GM19239 (cell line): ENCODE results near the gene NIFK.
"Not testable (repeated sequence)": the region's sequence is repeated elsewhere in the genome, so short reads cannot be mapped to it uniquely, and the experiment has no call there.

ENCODE experiments used
- DNase-seq: peaks from one replicate; pipeline ENCODE4 v3.0.0; 2011; ENCODE audit warnings: low spot score; ENCODE audit not compliant: insufficient read length
- FAIRE-seq: peaks from 2 replicates; lab custom pipeline; 2011; peaks lifted over from hg19 to GRCh38; lab: Jason Lieb, UNC

The NIFK gene

GRCh38 chr2:121735518-121736074 is 1.1 kb downstream of the NIFK start:
- FAIRE-seq = peak; percentile 33

GRCh38 chr2:121734544-121734943 is 2.1 kb downstream of the NIFK start:
- not testable (repeated sequence) for DNase-seq, FAIRE-seq

More at GRCh38 chr2:121735518-121736074, 1.1 kb downstream of the NIFK start:
- DNase-seq = no peak

GRCh38 chr2:121731366-121731765 is 5.3 kb downstream of the NIFK start:
- no peak for FAIRE-seq
- no peak for DNase-seq

GRCh38 chr2:121727950-121728349 is 8.7 kb downstream of the NIFK start:
- no peak for FAIRE-seq

GRCh38 chr2:121727332-121727731 is 9.3 kb downstream of the NIFK start:
- FAIRE-seq (no peak), DNase-seq (no peak)

More at GRCh38 chr2:121727950-121728349, 8.7 kb downstream of the NIFK start:
- DNase-seq = no peak

- DNase-seq = no peak
- no peak for FAIRE-seq
Observed at GRCh38 chr2:121723316-121723715, 13.4 kb downstream of the NIFK start.

GRCh38 chr2:121722479-121722878 is 14.2 kb downstream of the NIFK start:
- DNase-seq (no peak), FAIRE-seq (no peak)

- DNase-seq (no peak), FAIRE-seq (no peak)
Observed at GRCh38 chr2:121721926-121722325, 14.7 kb downstream of the NIFK start.

GRCh38 chr2:121717529-121717928 is 19.1 kb downstream of the NIFK start:
- no peak for FAIRE-seq
- DNase-seq = no peak

- FAIRE-seq (no peak), DNase-seq (no peak)
Observed at GRCh38 chr2:121716126-121716525, 20.5 kb downstream of the NIFK start.

GRCh38 chr2:121711481-121711880 is 25.2 kb downstream of the NIFK start:
- not testable (repeated sequence) for DNase-seq, FAIRE-seq

GRCh38 chr2:121710470-121711170 is 26.1 kb downstream of the NIFK start:
- no peak for DNase-seq
- no peak for FAIRE-seq

GRCh38 chr2:121709776-121710469 is 26.8 kb downstream of the NIFK start:
- DNase-seq = no peak
- FAIRE-seq = no peak

- DNase-seq (no peak), FAIRE-seq (no peak)
Observed at GRCh38 chr2:121707920-121708361, 28.7 kb downstream of the NIFK start.

GRCh38 chr2:121707344-121707919 is 29.2 kb downstream of the NIFK start:
- DNase-seq (no peak), FAIRE-seq (no peak)

- no peak for DNase-seq
- no peak for FAIRE-seq
Observed at GRCh38 chr2:121705958-121706357, 30.7 kb downstream of the NIFK start.

- no peak for FAIRE-seq
- no peak for DNase-seq
Observed at GRCh38 chr2:121705390-121705789, 31.3 kb downstream of the NIFK start.

GRCh38 chr2:121701761-121702160 is 34.9 kb downstream of the NIFK start:
- FAIRE-seq, DNase-seq: not testable (repeated sequence)

GRCh38 chr2:121699421-121700333 is 37.0 kb downstream of the NIFK start:
- FAIRE-seq (peak; percentile 37), DNase-seq (peak; percentile 68)
